Large intestine (tissue), 3 donors: Measurements from ENCODE around the gene PRICKLE4. TPM values are rescaled to one million over a fixed set of nuclear protein-coding genes. Genes with fewer than 3 reads are reported as not detected.
A peak's percentile ranks its signal among the peaks of the same experiment; 100 is the strongest.

Experiments used
- DNase-seq, 2 donors: peaks; one replicate each; pipeline versions ENCODE4 v3.0.0 to v3.0.0-alpha.2; 2013
- H3K27ac ChIP-seq: one replicate; pipeline ENCODE4 v1.5.1; 2013; ENCODE audit warnings: low read length
- H3K27me3 ChIP-seq: 2 replicates; pipeline ENCODE4 v1.6.1; 2013; ENCODE audit warnings: low read length; ENCODE audit not compliant: control insufficient read depth, insufficient read depth
- H3K36me3 ChIP-seq: 2 replicates; pipeline ENCODE4 v1.6.1; 2013; ENCODE audit warnings: low read length; ENCODE audit not compliant: control insufficient read depth, insufficient read depth
- H3K4me1 ChIP-seq: one replicate; pipeline ENCODE4 v1.6.1; 2013; ENCODE audit warnings: low read length; ENCODE audit not compliant: control insufficient read depth, insufficient read depth
- H3K4me3 ChIP-seq: one replicate; pipeline ENCODE4 v1.5.1; 2013; ENCODE audit warnings: low read length
- H3K9me3 ChIP-seq: one replicate; pipeline ENCODE4 v1.6.1; 2013; ENCODE audit warnings: mild to moderate bottlenecking, low read depth, low read length, moderate library complexity; ENCODE audit not compliant: control insufficient read depth
- WGBS: methylation state at CpG from one replicate; pipeline ENCODE4 v1.1.5; 2013; ENCODE audit warnings: low lambda C conversion rate; ENCODE audit not compliant: insufficient coverage; 5-methylcytosine and 5-hydroxymethylcytosine counted together
- polyA plus RNA-seq: library from polyadenylated mRNA; unstranded; fragments of 120-200 nt; gene quantifications from one replicate; pipeline ENCODE4 v1.2.1, GENCODE V29; 2013

PRICKLE4 gene
- polyA plus RNA-seq, 1 donor = 3.7 TPM

DNA sequence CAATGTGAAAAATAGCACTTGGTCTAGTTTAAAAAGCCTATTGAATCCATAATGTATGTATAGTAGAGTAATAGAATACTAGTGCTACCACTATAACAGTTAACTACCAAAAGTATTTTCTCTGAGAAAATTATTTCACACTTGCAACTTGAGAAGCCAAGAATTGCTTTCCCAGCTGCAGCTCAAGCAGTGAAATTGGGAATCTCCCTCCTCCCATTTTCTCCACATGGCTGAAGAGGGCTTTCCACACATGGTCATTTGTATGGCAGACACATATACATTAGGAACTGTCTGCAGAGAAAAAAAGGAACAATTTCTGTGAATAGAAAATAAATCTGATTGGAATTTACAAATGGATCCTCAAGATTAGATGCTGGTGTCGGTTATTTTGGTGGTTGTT is 41.4 kb downstream of the PRICKLE4 start:
- H3K4me1 ChIP-seq = no peaks in the 10 kb centered on the region
- 100% methylated on average over 1 of the region's 1 CpG for WGBS
- no peaks in the 10 kb centered on the region for H3K9me3 ChIP-seq
- H3K27ac ChIP-seq = no peak overlapping the region
- DNase-seq = no peak
- no peak overlapping the region for H3K4me3 ChIP-seq
- H3K36me3 ChIP-seq = no peaks in the 10 kb centered on the region
- no peaks in the 10 kb centered on the region for H3K27me3 ChIP-seq

DNA sequence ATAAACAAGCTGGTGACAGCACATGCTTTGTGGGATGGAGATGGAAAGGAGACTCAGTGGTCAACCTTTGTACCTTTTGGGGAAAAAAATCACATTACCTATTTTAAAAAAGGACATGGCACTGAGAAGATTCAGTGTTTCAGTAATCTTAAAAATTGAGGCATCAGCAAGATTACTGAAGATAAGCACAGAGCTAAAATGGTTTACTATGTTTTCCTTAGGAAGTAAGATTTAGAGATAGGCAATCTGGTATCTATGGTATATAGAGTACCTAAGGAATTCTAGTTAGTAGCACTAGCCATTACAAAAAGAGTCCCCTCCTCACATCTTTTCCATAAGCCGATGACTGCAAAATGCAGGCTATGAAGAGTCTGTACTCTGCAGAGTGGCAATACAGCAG is 42.6 kb downstream of the PRICKLE4 start:
- Histone ChIP-seq H3K27me3 (no peaks in the 10 kb centered on the region), H3K4me1 (no peaks in the 10 kb centered on the region), H3K27ac (no peak overlapping the region), H3K9me3 (no peaks in the 10 kb centered on the region), H3K36me3 (no peaks in the 10 kb centered on the region), H3K4me3 (no peak overlapping the region)
- DNase-seq = no peak
- no CpG with 5 or more reads among the region's 1 CpG for WGBS

DNA sequence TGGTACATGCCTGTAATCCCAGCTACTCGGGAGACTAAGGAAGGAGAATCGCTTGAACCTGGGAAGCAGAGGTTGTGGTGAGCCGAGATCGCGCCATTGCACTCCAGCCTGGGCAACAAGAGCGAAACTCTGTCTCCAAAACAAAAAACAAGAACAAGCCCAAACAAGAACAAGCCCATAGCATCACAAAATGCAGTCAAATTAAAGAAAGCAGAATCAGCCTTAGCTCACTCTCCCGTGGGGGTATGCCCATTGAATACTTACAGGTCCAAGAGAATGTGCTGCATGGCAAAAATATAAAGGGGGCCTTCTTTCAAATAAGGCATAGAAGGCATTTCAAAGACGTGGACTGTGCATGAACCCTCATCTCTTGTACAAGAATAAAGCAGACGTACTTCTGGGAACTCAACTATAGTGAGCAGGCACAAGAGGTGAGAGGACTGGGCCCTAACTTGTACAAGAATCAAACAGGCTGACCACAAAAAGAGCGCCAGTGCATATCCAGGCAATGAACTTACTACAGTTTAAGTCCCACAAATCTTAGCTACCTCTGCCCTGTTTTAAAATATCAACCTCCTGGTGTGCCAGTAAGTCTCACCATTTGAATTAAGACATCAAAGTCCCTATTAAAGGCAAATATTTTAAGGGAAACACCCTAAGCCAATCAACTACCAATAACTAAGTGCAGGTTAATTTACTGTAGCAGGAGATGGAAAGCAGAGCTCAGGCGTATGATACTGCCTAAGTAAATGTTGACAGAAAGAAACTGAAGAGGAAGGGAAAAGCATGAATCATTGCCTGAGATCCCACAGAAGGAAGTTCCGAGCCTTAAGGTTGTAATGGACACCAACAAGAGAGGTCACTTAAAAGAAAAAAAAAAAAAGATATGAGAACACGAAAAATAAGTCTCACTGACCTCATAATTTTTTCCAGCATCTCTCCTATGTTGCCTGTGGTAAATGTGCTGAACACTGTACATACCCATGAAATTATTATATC is 44.3 kb downstream of the PRICKLE4 start:
- peak in 1 of 2 donors; percentile 20 for DNase-seq
- no peaks in the 10 kb centered on the region for H3K27me3 ChIP-seq
- 82% methylated on average over 2 of the region's 13 CpGs for WGBS
- no peak overlapping the region for H3K4me3 ChIP-seq
- no peaks in the 10 kb centered on the region for H3K36me3 ChIP-seq
- H3K27ac ChIP-seq = no peak overlapping the region
- no peaks in the 10 kb centered on the region for H3K4me1 ChIP-seq
- H3K9me3 ChIP-seq = no peaks in the 10 kb centered on the region

DNA sequence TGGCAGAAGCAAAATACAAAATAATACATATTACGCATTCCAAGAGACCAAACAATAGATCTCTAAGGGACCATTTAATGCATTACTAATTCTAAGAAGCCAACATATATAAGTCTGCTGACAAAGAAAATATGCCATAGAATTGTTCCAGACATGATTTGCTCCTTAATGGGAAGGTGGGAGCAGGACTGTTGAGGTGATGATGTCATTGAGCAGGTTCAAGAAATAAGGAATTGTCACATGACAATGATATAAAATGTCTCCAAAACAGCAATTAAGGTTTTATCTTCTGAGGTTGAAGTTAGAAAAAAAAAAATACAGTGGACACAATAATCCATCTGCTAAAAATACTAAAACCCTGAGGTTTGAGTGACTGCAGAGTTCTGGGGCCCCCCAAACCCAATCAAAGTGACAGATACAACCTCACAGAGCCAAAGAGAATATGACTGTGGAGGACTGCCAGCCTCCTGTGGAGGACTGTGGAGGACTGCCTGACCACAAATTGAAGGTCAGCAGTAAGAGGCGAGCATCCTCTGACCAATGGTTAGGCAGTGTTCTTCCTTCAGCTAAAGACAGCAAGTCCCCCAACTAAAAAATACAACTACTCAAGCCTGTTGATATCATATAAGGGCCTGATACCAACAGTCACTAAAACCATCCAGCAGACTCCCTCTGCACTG is 45.9 kb downstream of the PRICKLE4 start:
- Histone ChIP-seq H3K9me3 (no peaks in the 10 kb centered on the region), H3K4me3 (no peak overlapping the region), H3K27me3 (no peaks in the 10 kb centered on the region), H3K27ac (no peak overlapping the region), H3K4me1 (no peaks in the 10 kb centered on the region), H3K36me3 (no peaks in the 10 kb centered on the region)
- WGBS = no CpG with 5 or more reads among the region's 2 CpGs
- no peak for DNase-seq

DNA sequence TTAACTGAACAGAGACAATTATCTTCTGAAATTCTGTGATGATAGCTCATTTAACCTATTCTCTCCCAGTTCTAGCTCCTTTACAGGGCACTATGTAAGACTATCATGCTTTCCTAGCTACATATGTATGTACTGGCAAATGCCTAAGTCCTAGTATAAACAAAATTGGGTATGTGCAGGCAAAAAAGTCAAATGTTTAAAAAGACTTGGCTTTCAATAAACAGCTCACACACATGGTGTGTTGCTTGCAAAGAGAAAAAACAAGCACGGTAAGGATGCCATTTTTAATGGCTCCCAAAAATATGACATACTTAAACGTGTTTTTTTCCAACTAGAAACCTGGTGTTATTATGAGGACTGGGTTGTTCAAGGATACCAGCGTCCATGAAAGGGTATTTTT is 51.7 kb downstream of the PRICKLE4 start:
- Histone ChIP-seq H3K9me3 (no peaks in the 10 kb centered on the region), H3K4me3 (no peak overlapping the region), H3K36me3 (no peaks in the 10 kb centered on the region), H3K27me3 (no peaks in the 10 kb centered on the region), H3K4me1 (no peaks in the 10 kb centered on the region), H3K27ac (no peak overlapping the region)
- no peak for DNase-seq
- no CpG with 5 or more reads among the region's 3 CpGs for WGBS

DNA sequence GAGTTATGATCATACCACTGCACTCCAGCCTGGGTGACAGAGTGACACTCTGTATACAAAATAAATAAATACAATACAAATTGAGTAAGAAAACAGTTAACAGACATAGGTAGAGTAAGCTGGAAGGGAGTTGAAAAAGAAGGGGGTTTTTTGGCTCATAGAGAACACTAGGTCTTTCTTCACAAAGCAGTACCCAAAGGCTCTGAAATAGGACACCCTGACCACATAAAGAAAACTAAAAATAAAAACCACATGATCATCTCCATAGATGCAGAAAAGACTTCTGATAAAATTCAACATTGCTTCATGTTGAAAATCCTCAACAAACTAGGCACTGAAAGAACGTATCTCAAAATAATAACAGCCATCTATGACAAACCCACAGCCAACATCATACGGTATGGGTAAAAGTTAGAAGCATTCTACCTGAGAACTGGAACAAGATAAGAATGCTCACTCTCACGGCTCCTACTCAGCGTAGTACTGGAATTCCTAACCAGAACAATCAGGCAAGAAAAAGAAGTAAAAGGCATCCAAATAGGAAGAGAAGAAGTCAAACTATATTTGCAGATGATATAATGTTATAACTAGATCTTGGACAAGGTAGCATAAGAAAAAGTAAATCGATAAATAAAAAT is 55.6 kb downstream of the PRICKLE4 start:
- no peak overlapping the region for H3K4me3 ChIP-seq
- no peaks in the 10 kb centered on the region for H3K36me3 ChIP-seq
- no peaks in the 10 kb centered on the region for H3K27me3 ChIP-seq
- DNase-seq = no peak
- 96% methylated on average over 3 of the region's 5 CpGs for whole genome bisulfite sequencing
- no peak overlapping the region for H3K27ac ChIP-seq
- H3K4me1 ChIP-seq = no peaks in the 10 kb centered on the region
- no peaks in the 10 kb centered on the region for H3K9me3 ChIP-seq

DNA sequence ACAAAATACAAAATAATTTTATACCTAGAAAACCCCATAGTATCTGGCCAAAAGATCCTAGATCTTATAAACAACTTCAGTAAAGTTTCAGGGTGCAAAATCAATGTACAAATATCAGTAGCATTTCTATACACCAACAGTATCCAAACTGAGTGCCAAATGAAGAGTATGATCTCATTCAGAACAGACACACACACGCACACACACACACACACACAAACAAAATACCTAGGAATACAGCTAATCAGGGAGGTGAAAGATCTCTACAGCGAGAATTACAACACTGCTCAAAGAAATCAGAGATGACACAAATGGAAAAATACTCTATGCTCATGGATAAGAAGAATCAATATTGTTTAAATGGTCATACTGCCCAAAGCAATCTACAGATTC is 56.1 kb downstream of the PRICKLE4 start:
- no peak for DNase-seq
- WGBS = no CpG with 5 or more reads among the region's 2 CpGs
- no peaks in the 10 kb centered on the region for H3K27me3 ChIP-seq

More for the DNA sequence above, 56.1 kb downstream of the PRICKLE4 start:
- Histone ChIP-seq H3K36me3 (no peaks in the 10 kb centered on the region), H3K4me1 (no peaks in the 10 kb centered on the region), H3K4me3 (no peak overlapping the region), H3K9me3 (no peaks in the 10 kb centered on the region), H3K27ac (no peak overlapping the region)

Other genes starting within 250 kb of the PRICKLE4 start
- 129 TPM for gene FOXP4, start 234.4 kb upstream of the PRICKLE4 start, polyA plus RNA-seq
- 22.1 TPM for gene MDFI, start 142.3 kb upstream of the PRICKLE4 start, polyA plus RNA-seq
- gene TFEB, start 45.2 kb upstream of the PRICKLE4 start, polyA plus RNA-seq = 86.0 TPM
- 0.16 TPM for gene PGC, start 33.4 kb upstream of the PRICKLE4 start, polyA plus RNA-seq
- 5.9 TPM for gene FRS3, start 882 bp upstream of the PRICKLE4 start, polyA plus RNA-seq
- 195 TPM for gene TOMM6, start 6.9 kb downstream of the PRICKLE4 start, polyA plus RNA-seq
- gene USP49, start 114.6 kb downstream of the PRICKLE4 start, polyA plus RNA-seq = 5.3 TPM
- 26.0 TPM for gene MED20, start 140.4 kb downstream of the PRICKLE4 start, polyA plus RNA-seq
- gene BYSL, start 140.7 kb downstream of the PRICKLE4 start, polyA plus RNA-seq = 18.5 TPM
- gene CCND3, start 161.0 kb downstream of the PRICKLE4 start, polyA plus RNA-seq = 53.6 TPM